A673 (cell line): ENCODE measurements around the gene PIP. TPM values are rescaled to one million over a fixed set of nuclear protein-coding genes. Genes with fewer than 3 reads are reported as not detected.
"Not testable (repeated sequence)": the region's sequence is repeated elsewhere in the genome, so short reads cannot be mapped to it uniquely, and the experiment has no call there.

Experiments
- BruUV-seq: library from RNA; stranded (reverse); fragments of 400-500 nt; replicated peaks from 2 replicates; lab custom pipeline; 2021; lab: Mats Ljungman, UMichigan
- CTCF ChIA-PET: fragments of 300-600 bp; sonication (Branson Sonifier 250); formaldehyde crosslinking; loops from one replicate; lab custom pipeline; 2022; ENCODE audit warnings: antibody characterized with exemption; lab: Charles Lee
- POLR2A ChIA-PET: fragments of 300-600 bp; sonication (Branson Sonifier 250); formaldehyde crosslinking; loops from one replicate; lab custom pipeline; 2022; ENCODE audit warnings: antibody characterized with exemption; ENCODE audit not compliant: low non-redundant PET; lab: Charles Lee
- DNase-seq: peaks from one replicate; pipeline ENCODE4 v3.0.0-alpha.2; 2015; ENCODE audit warnings: low spot score
- H3K27ac ChIP-seq: fragments of 200-600 bp; sonication (generic); 2 replicates; pipeline ENCODE4 v1.5.1; 2016; ENCODE audit warnings: mixed run types, low read depth, mild to moderate bottlenecking, mixed read lengths, antibody characterized with exemption, low read length; ENCODE audit not compliant: poor library complexity, severe bottlenecking
- H3K27me3 ChIP-seq: fragments of 200-600 bp; sonication (generic); replicated peaks from 2 replicates; pipeline ENCODE4 v1.6.1; 2017; ENCODE audit warnings: mixed run types, low read depth, mild to moderate bottlenecking, mixed read lengths, antibody characterized with exemption, low read length; ENCODE audit not compliant: insufficient read depth, poor library complexity
- H3K36me3 ChIP-seq: fragments of 200-600 bp; sonication (generic); 2 replicates; pipeline ENCODE4 v1.6.1; 2016; ENCODE audit warnings: mixed run types, mild to moderate bottlenecking, mixed read lengths, antibody characterized with exemption, low read length; ENCODE audit not compliant: insufficient read depth, poor library complexity, severe bottlenecking
- H3K4me1 ChIP-seq: fragments of 200-600 bp; sonication (generic); 2 replicates; pipeline ENCODE4 v1.6.1; 2017; ENCODE audit warnings: mixed run types, mild to moderate bottlenecking, mixed read lengths, antibody characterized with exemption, low read length; ENCODE audit not compliant: insufficient read depth, poor library complexity, severe bottlenecking
- H3K4me3 ChIP-seq: fragments of 200-600 bp; sonication (generic); 2 replicates; pipeline ENCODE4 v1.5.1; 2016; ENCODE audit warnings: low read depth, mixed run types, mild to moderate bottlenecking, mixed read lengths, low read length; ENCODE audit not compliant: poor library complexity, severe bottlenecking
- H3K9me3 ChIP-seq: fragments of 200-600 bp; sonication (generic); 2 replicates; pipeline ENCODE4 v1.6.1; 2016; ENCODE audit warnings: mixed run types, low read depth, mild to moderate bottlenecking, mixed read lengths, antibody characterized with exemption, low read length; ENCODE audit not compliant: poor library complexity, severe bottlenecking
- CTCF ChIP-seq: fragments of 300-800, 200-600 bp; sonication (generic); conservative IDR thresholded peaks from 2 replicates; pipeline ENCODE4 v1.5.1; 2017; ENCODE audit warnings: low read depth, mild to moderate bottlenecking, antibody characterized with exemption, low read length, moderate library complexity, mixed read lengths
- EZH2 ChIP-seq: fragments of 200-600 bp; sonication (generic); IDR thresholded peaks from 2 replicates; pipeline ENCODE4 v1.6.1; 2017; ENCODE audit warnings: borderline replicate concordance, low read depth, mild to moderate bottlenecking, mixed read lengths, antibody characterized with exemption, low read length; ENCODE audit not compliant: poor library complexity, severe bottlenecking
- intact Hi-C: fragments of 100-400 bp; cut with micrococcal nuclease; formaldehyde crosslinking; loops from one replicate; pipeline ENCODE4 v1.10.0; 2022; ENCODE audit not compliant: unreplicated experiment
- total RNA-seq: library from RNA; stranded (reverse); gene quantifications from 2 replicates; pipeline ENCODE4 v1.2.3, GENCODE V29; 2021

PIP gene
- total RNA-seq, 1 experiment from 2014 or later = not detected

GRCh38 chr7:143177374-143178119, 45.7 kb downstream of the PIP start:
- POLR2A ChIA-PET = no interaction called here
- intact Hi-C loops = no loop called here

GRCh38 chr7:143180771-143181170, 48.9 kb downstream of the PIP start:
- BruUV-seq, POLR2A ChIA-PET, intact Hi-C loops, H3K9me3 ChIP-seq, H3K4me1 ChIP-seq, H3K36me3 ChIP-seq, H3K4me3 ChIP-seq, DNase-seq, CTCF ChIA-PET, H3K27ac ChIP-seq: not testable (repeated sequence)
- H3K27me3 ChIP-seq = peaks cover 14% of the 10 kb centered on the region

More at GRCh38 chr7:143177374-143178119, 45.7 kb downstream of the PIP start:
- no peak for DNase-seq
- no peaks in the 10 kb centered on the region for H3K36me3 ChIP-seq
- peaks cover 4% of the 10 kb centered on the region for H3K27me3 ChIP-seq
- no peak overlapping the region for H3K27ac ChIP-seq
- no peak overlapping the region for H3K4me3 ChIP-seq
- no TSS peak for BruUV-seq
- TF ChIP-seq EZH2 (no peak), CTCF (no peak)
- H3K9me3 ChIP-seq = no peaks in the 10 kb centered on the region
- CTCF ChIA-PET = no interaction called here
- H3K4me1 ChIP-seq = no peaks in the 10 kb centered on the region

- Histone ChIP-seq H3K27me3 (peaks cover 19% of the 10 kb centered on the region), H3K36me3 (no peaks in the 10 kb centered on the region), H3K4me1 (no peaks in the 10 kb centered on the region), H3K4me3 (no peak overlapping the region), H3K27ac (no peak overlapping the region), H3K9me3 (no peaks in the 10 kb centered on the region)
- TF ChIP-seq CTCF = no peak
- TF ChIP-seq EZH2 = no peak
- ChIA-PET POLR2A (no interaction called here), CTCF (no interaction called here)
- no peak for DNase-seq
- no TSS peak for BruUV-seq
- intact Hi-C loops = no loop called here
Measured at GRCh38 chr7:143181349-143181748, 49.5 kb downstream of the PIP start.

- no peak for TF ChIP-seq CTCF
- TF ChIP-seq EZH2 = no peak
- ChIA-PET POLR2A (no interaction called here), CTCF (no interaction called here)
- intact Hi-C loops = no loop called here
- Histone ChIP-seq H3K4me3 (no peak within 1 kb of the TSS), H3K4me1 (no peaks in the 10 kb centered on the region), H3K36me3 (no peaks in the 10 kb centered on the region), H3K9me3 (no peaks in the 10 kb centered on the region), H3K27ac (no peak within 1 kb of the TSS), H3K27me3 (peaks cover 22% of the 10 kb centered on the region)
- BruUV-seq = no TSS peak
- DNase-seq = no peak
Measured at GRCh38 chr7:143183024-143183423, 51.1 kb downstream of the PIP start, which contains the start of gene TAS2R39. Gene TAS2R39, plus strand, starts transcription at chr7:143183419. Its CDS starts 0 bp downstream, at chr7:143183419.
